Measurements from ENCODE around the gene ARHGAP45.
A peak's percentile ranks its signal among the peaks of the same experiment; 100 is the strongest.

The ARHGAP45 gene

GRCh38 chr19:1070576-1070930, 3.6 kb downstream of the ARHGAP45 start:
- no peak for DNase-seq (ENCODE audit: low spot score)

- DNase-seq (ENCODE audit: low spot score): peak; percentile 74
Observed at GRCh38 chr19:1070931-1071791, 4.2 kb downstream of the ARHGAP45 start.

GRCh38 chr19:1072371-1073015, 5.5 kb downstream of the ARHGAP45 start:
- DNase-seq (ENCODE audit: low spot score): no peak

GRCh38 chr19:1073063-1073955, 6.3 kb downstream of the ARHGAP45 start:
- DNase-seq (ENCODE audit: low spot score): no peak

- no peak for DNase-seq (ENCODE audit: low spot score)
Observed at GRCh38 chr19:1073956-1074517, 7.1 kb downstream of the ARHGAP45 start.

- DNase-seq (ENCODE audit: low spot score): peak; percentile 100
Observed at GRCh38 chr19:1074544-1075283, 7.7 kb downstream of the ARHGAP45 start.

- no peak for DNase-seq (ENCODE audit: low spot score)
Observed at GRCh38 chr19:1076046-1076386, 9.0 kb downstream of the ARHGAP45 start.

GRCh38 chr19:1076951-1077350, 10.0 kb downstream of the ARHGAP45 start:
- no peak for DNase-seq (ENCODE audit: low spot score)

- DNase-seq (ENCODE audit: low spot score): no peak
Observed at GRCh38 chr19:1079566-1080111, 12.7 kb downstream of the ARHGAP45 start.

- DNase-seq (ENCODE audit: low spot score): no peak
Observed at GRCh38 chr19:1080360-1081161, 13.6 kb downstream of the ARHGAP45 start.

- no peak for DNase-seq (ENCODE audit: low spot score)
Observed at GRCh38 chr19:1081301-1082164, 14.6 kb downstream of the ARHGAP45 start.

- peak; percentile 95 for DNase-seq (ENCODE audit: low spot score)
Observed at GRCh38 chr19:1082165-1082927, 15.4 kb downstream of the ARHGAP45 start.

GRCh38 chr19:1082928-1083816, 16.2 kb downstream of the ARHGAP45 start:
- no peak for DNase-seq (ENCODE audit: low spot score)

GRCh38 chr19:1084024-1084868, 17.3 kb downstream of the ARHGAP45 start:
- no peak for DNase-seq (ENCODE audit: low spot score)

GRCh38 chr19:1085053-1085658, 18.2 kb downstream of the ARHGAP45 start:
- no peak for DNase-seq (ENCODE audit: low spot score)

Measured in D341Med (cell line).